IMR-90 (cell line): ENCODE data around the gene SALL4. TPM values are rescaled to one million over a fixed set of nuclear protein-coding genes. Genes with fewer than 3 reads are reported as not detected.
A peak's percentile ranks its signal among the peaks of the same experiment; 100 is the strongest.

ENCODE experiments used
- ATAC-seq: fragments of 200-7000 bp; cut with Tn5 transposase; 2 replicates; pipeline ENCODE4 v1.9.1; 2020; ENCODE audit warnings: low read depth, mild to moderate bottlenecking, moderate library complexity
- BruUV-seq: library from RNA; stranded (reverse); fragments of 400-500 nt; replicated peaks from 2 replicates; lab custom pipeline; 2021; lab: Mats Ljungman, UMichigan
- CTCF ChIA-PET: fragments of 300-600 bp; formaldehyde crosslinking; extraction: SDS; loops from one replicate; lab custom pipeline; 2021; ENCODE audit warnings: antibody characterized with exemption; lab: Yijun Ruan, JAX
- POLR2A ChIA-PET: fragments of 300-600 bp; sonication (Branson Sonifier 250); formaldehyde crosslinking; loops from one replicate; lab custom pipeline; 2022; ENCODE audit warnings: antibody characterized with exemption; ENCODE audit not compliant: unreplicated experiment; lab: Charles Lee
- DNase-seq: peaks from one replicate; pipeline ENCODE4 v3.0.0; 2013
- H2AFZ ChIP-seq: replicated peaks from 2 replicates; pipeline ENCODE3; 2013; ENCODE audit warnings: low read length, mild to moderate bottlenecking; ENCODE audit not compliant: poor library complexity
- H2AK5ac ChIP-seq: 2 replicates; pipeline ENCODE4 v1.6.1; 2013; ENCODE audit warnings: low read depth, low read length, inconsistent platforms
- H2AK9ac ChIP-seq: replicated peaks from 2 replicates; pipeline ENCODE3; 2013; ENCODE audit warnings: mild to moderate bottlenecking, low read depth, low read length, moderate library complexity; ENCODE audit not compliant: poor library complexity
- H2BK120ac ChIP-seq: 2 replicates; pipeline ENCODE4 v1.6.1; 2013; ENCODE audit warnings: low read depth, low read length, inconsistent platforms
- H2BK15ac ChIP-seq: 3 replicates; pipeline ENCODE4 v1.6.1; 2013; ENCODE audit warnings: low read depth, low read length, inconsistent platforms
- H2BK20ac ChIP-seq: 2 replicates; pipeline ENCODE4 v1.6.1; 2013; ENCODE audit warnings: low read depth, mild to moderate bottlenecking, inconsistent platforms, low read length, moderate library complexity
- H2BK5ac ChIP-seq: 2 replicates; pipeline ENCODE4 v1.6.1; 2013; ENCODE audit warnings: mild to moderate bottlenecking, low read depth, low read length, inconsistent platforms; ENCODE audit not compliant: poor library complexity, severe bottlenecking
- H3K14ac ChIP-seq: replicated peaks from 2 replicates; pipeline ENCODE4 v1.6.1; 2013; ENCODE audit warnings: low read depth, low read length, inconsistent platforms
- H3K18ac ChIP-seq: 2 replicates; pipeline ENCODE4 v1.6.1; 2013; ENCODE audit warnings: low read depth, low read length, control low read depth
- H3K23ac ChIP-seq: 2 replicates; pipeline ENCODE4 v1.6.1; 2013; ENCODE audit warnings: low read depth, low read length, inconsistent platforms
- H3K27ac ChIP-seq: 2 replicates; pipeline ENCODE4 v1.5.1; 2013; ENCODE audit warnings: mild to moderate bottlenecking, control low read depth, low read length; ENCODE audit not compliant: insufficient read depth
- H3K27me3 ChIP-seq: 2 replicates; pipeline ENCODE4 v1.6.1; 2013; ENCODE audit warnings: low read length; ENCODE audit not compliant: control insufficient read depth, insufficient read depth
- H3K36me3 ChIP-seq: 2 replicates; pipeline ENCODE4 v1.6.1; 2013; ENCODE audit warnings: low read length, mixed read lengths; ENCODE audit not compliant: control insufficient read depth, insufficient read depth
- H3K4ac ChIP-seq: 2 replicates; pipeline ENCODE4 v1.6.1; 2013; ENCODE audit warnings: low read depth, low read length, inconsistent platforms
- H3K4me1 ChIP-seq: 2 replicates; pipeline ENCODE4 v1.6.1; 2013; ENCODE audit warnings: low read length, mixed read lengths; ENCODE audit not compliant: control insufficient read depth, insufficient read depth
- H3K4me2 ChIP-seq: 2 replicates; pipeline ENCODE4 v1.6.1; 2013; ENCODE audit warnings: low read depth, mild to moderate bottlenecking, control low read depth, low read length, moderate library complexity
- H3K4me3 ChIP-seq: 2 replicates; pipeline ENCODE4 v1.5.1; 2013; ENCODE audit warnings: low read depth, mild to moderate bottlenecking, control low read depth, low read length, moderate library complexity; ENCODE audit not compliant: insufficient read depth
- H3K56ac ChIP-seq: 2 replicates; pipeline ENCODE4 v1.6.1; 2013; ENCODE audit warnings: low read length, inconsistent platforms; ENCODE audit not compliant: insufficient read depth; ENCODE audit errors: extremely low read depth
- H3K79me1 ChIP-seq, 2 experiments: 2 replicates each; pipeline ENCODE4 v1.6.1; 2013; ENCODE audit warnings: low read length in 2 of 2, inconsistent platforms in 1 of 2, low read depth in 1 of 2
- H3K9ac ChIP-seq: 2 replicates; pipeline ENCODE4 v1.6.1; 2013; ENCODE audit warnings: low read depth, low read length, control low read depth
- H3K9me1 ChIP-seq: 2 replicates; pipeline ENCODE4 v1.6.1; 2013; ENCODE audit warnings: low read length, inconsistent platforms; ENCODE audit not compliant: insufficient read depth
- H3K9me3 ChIP-seq: 2 replicates; pipeline ENCODE4 v1.6.1; 2013; ENCODE audit warnings: low read length; ENCODE audit not compliant: control insufficient read depth, insufficient read depth
- H4K20me1 ChIP-seq: 2 replicates; pipeline ENCODE4 v1.6.1; 2013; ENCODE audit warnings: low read length, inconsistent platforms; ENCODE audit not compliant: insufficient read depth
- H4K5ac ChIP-seq: 2 replicates; pipeline ENCODE4 v1.6.1; 2013; ENCODE audit warnings: mild to moderate bottlenecking, low read depth, low read length, control low read depth
- H4K8ac ChIP-seq, 2 experiments: 2 replicates each; pipeline ENCODE4 v1.6.1; 2013; ENCODE audit warnings: low read depth in 2 of 2, low read length in 2 of 2, control low read depth in 1 of 2, inconsistent platforms in 1 of 2
- H4K91ac ChIP-seq: 2 replicates; pipeline ENCODE4 v1.6.1; 2013; ENCODE audit warnings: low read depth, low read length, inconsistent platforms; ENCODE audit not compliant: insufficient read depth
- BHLHE40 ChIP-seq: fragments of 150-350 bp; IDR thresholded peaks from 2 replicates; pipeline ENCODE4 v1.6.1; 2016; ENCODE audit warnings: mild to moderate bottlenecking, low read depth, low read length
- CEBPB ChIP-seq: IDR thresholded peaks from 2 replicates; pipeline ENCODE4 v1.6.1; 2012; ENCODE audit warnings: low read depth, low read length, improper control_type of control experiment
- CHD1 ChIP-seq: IDR thresholded peaks from 2 replicates; pipeline ENCODE4 v1.6.1; 2012; ENCODE audit warnings: low read depth, low read length, improper control_type of control experiment
- ELK1 ChIP-seq: fragments of 150-350 bp; IDR thresholded peaks from 2 replicates; pipeline ENCODE4 v1.6.1; 2016; ENCODE audit warnings: low read depth, mild to moderate bottlenecking, low read length, moderate library complexity, borderline replicate concordance
- MAFK ChIP-seq: IDR thresholded peaks from 2 replicates; pipeline ENCODE4 v1.6.1; 2012; ENCODE audit warnings: low read depth, low read length, improper control_type of control experiment
- MAZ ChIP-seq: IDR thresholded peaks from 2 replicates; pipeline ENCODE4 v1.6.1; 2012; ENCODE audit warnings: low read depth, mild to moderate bottlenecking, low read length, improper control_type of control experiment, moderate library complexity, borderline replicate concordance
- MXI1 ChIP-seq: IDR thresholded peaks from 2 replicates; pipeline ENCODE4 v1.6.1; 2012; ENCODE audit warnings: low read depth, mild to moderate bottlenecking, low read length, moderate library complexity, borderline replicate concordance
- NFE2L2 ChIP-seq: fragments of 150-350 bp; IDR thresholded peaks from 2 replicates; pipeline ENCODE4 v1.6.1; 2016; ENCODE audit warnings: low read depth, mild to moderate bottlenecking, low read length
- POLR2A ChIP-seq: IDR thresholded peaks from 2 replicates; pipeline ENCODE4 v1.6.1; 2012; ENCODE audit warnings: mild to moderate bottlenecking, low read depth, low read length
- RAD21 ChIP-seq: IDR thresholded peaks from 2 replicates; pipeline ENCODE4 v1.6.1; 2012; ENCODE audit warnings: low read length, improper control_type of control experiment
- RCOR1 ChIP-seq: IDR thresholded peaks from 2 replicates; pipeline ENCODE4 v1.6.1; 2012; ENCODE audit warnings: mild to moderate bottlenecking, low read length, improper control_type of control experiment; ENCODE audit not compliant: insufficient replicate concordance
- RFX5 ChIP-seq: IDR thresholded peaks from 2 replicates; pipeline ENCODE4 v1.8.0; 2012; ENCODE audit warnings: low read depth, mild to moderate bottlenecking, low read length, moderate library complexity
- SMC3 ChIP-seq: fragments of 150-350 bp; IDR thresholded peaks from 2 replicates; pipeline ENCODE4 v1.6.1; 2016; ENCODE audit warnings: low read depth, mild to moderate bottlenecking, antibody characterized with exemption, low read length, moderate library complexity
- USF2 ChIP-seq: fragments of 150-350 bp; IDR thresholded peaks from 2 replicates; pipeline ENCODE4 v1.6.1; 2017; ENCODE audit warnings: mild to moderate bottlenecking, antibody characterized with exemption, low read length, low read depth
- WGBS, 2 experiments: methylation state at CpG; one replicate each; pipeline versions ENCODE4 v1.1.5 to v1.1.7; 2013; ENCODE audit warnings: missing lambda C conversion rate in 2 of 2; ENCODE audit not compliant: insufficient read length in 1 of 2; ENCODE audit errors: extremely low coverage in 2 of 2; 5-methylcytosine and 5-hydroxymethylcytosine counted together
- dilution Hi-C: fragments of 300-500 bp; cut with HindIII; formaldehyde crosslinking; loops from one replicate; pipeline ENCODE4 v1.14.3; 2018; ENCODE audit warnings: low sequenced_read_pairs; ENCODE audit not compliant: unreplicated experiment
- in situ Hi-C: fragments of 300-500 bp; cut with MboI; formaldehyde crosslinking; loops from 3 replicates; pipeline ENCODE4 v1.14.3; 2019; ENCODE audit warnings: low sequenced_read_pairs, inconsistent platforms, mixed read lengths
- intact Hi-C: fragments of 100-400 bp; cut with micrococcal nuclease; formaldehyde crosslinking; loops from 2 replicates; pipeline ENCODE4 v1.10.0; 2022
- polyA plus RNA-seq, 3 experiments: library from polyadenylated mRNA; depleted of rRNA; stranded (reverse); fragments of >200 nt; gene quantifications; 2 replicates each; pipeline ENCODE4 v1.2.3, GENCODE V29; 2012; ENCODE audit warnings: low replicate concordance in 1 of 3
- total RNA-seq: library from RNA; depleted of rRNA; stranded (reverse); fragments of >200 nt; gene quantifications from 2 replicates; pipeline ENCODE4 v1.2.3, GENCODE V29; 2012

SALL4 gene
- total and polyA plus RNA-seq, 2 of the 4 experiments (the other 2 are of a cell fraction) = not detected

- H4K8ac ChIP-seq = peak overlapping the region; percentile 13 to 83; a peak in 3 of 4 replicates
- H4K5ac ChIP-seq = peak overlapping the region; percentile 58; the same call in 1 of the 2 replicates
- H2BK120ac ChIP-seq = peak overlapping the region; percentile 94
- peak overlapping the region; percentile 18; the same call in 1 of the 2 replicates for H3K4me2 ChIP-seq
- peaks cover 19% of the 10 kb centered on the region for H3K9me1 ChIP-seq
- peak overlapping the region; percentile 74 for H2AFZ ChIP-seq
- peak overlapping the region; percentile 82 for H3K14ac ChIP-seq
- WGBS, 2 experiments = 31% methylated on average over 7 of the region's 19 CpGs; no CpG with 5 or more reads in 1 of the 2 experiments
- H2AK9ac ChIP-seq = peak overlapping the region; percentile 28
- peak overlapping the region; percentile 91 for H3K4ac ChIP-seq
- peak overlapping the region; percentile 73 for H3K18ac ChIP-seq
- H2BK15ac ChIP-seq = peak overlapping the region; percentile 78; the same call in 2 of the 3 replicates
- peak overlapping the region; percentile 64 for H2BK5ac ChIP-seq
- H4K20me1 ChIP-seq = 0 out of 2 replicates have a peak, but pooled peaks cover 6% of the 10 kb centered on the region
- H2BK20ac ChIP-seq = peak overlapping the region; percentile 92
- H3K4me1 ChIP-seq = peaks cover 13% of the 10 kb centered on the region
- no peaks in the 10 kb centered on the region for H3K27me3 ChIP-seq
- H2AK5ac ChIP-seq = peak overlapping the region; percentile 99
- dilution Hi-C loops (no loop called here), intact Hi-C loops (no loop called here), in situ Hi-C loops (loop anchor here (25.0 kb wide), 1 partner anchor 763 kb away; no protein-coding TSS in a partner anchor)
- CTCF ChIA-PET = interaction anchor here (1.0 to 1.5 kb wide), 2 partner anchors 10 to 50 kb away, joined by 4 read pairs; no protein-coding TSS in a partner anchor
- no peak overlapping the region; the same call in 1 of the 2 replicates for H3K56ac ChIP-seq
- peak overlapping the region; percentile 77 for H3K23ac ChIP-seq
- H4K91ac ChIP-seq = peak overlapping the region; percentile 93
- no peak overlapping the region for H3K4me3 ChIP-seq
- H3K9me3 ChIP-seq = no peaks in the 10 kb centered on the region
- H3K27ac ChIP-seq = peak overlapping the region; percentile 36
- H3K36me3 ChIP-seq = no peaks in the 10 kb centered on the region
- POLR2A ChIA-PET = interaction anchor here (0.6 kb wide), 1 partner anchor 25 kb away, joined by 3 read pairs; no protein-coding TSS in a partner anchor
- no peak overlapping the region for H3K9ac ChIP-seq
- peak; percentile 63 for ATAC-seq
- no TSS peak for BruUV-seq
- H3K79me1 ChIP-seq = peaks cover 14 to 72% of the 10 kb centered on the region in 2 experiments; a peak in 3 of 4 replicates
- peak; percentile 94 for DNase-seq
- TF ChIP-seq CEBPB (no peak), MXI1 (no peak), RCOR1 (no peak), POLR2A (peak; percentile 26; the same call in 1 of the 2 replicates), ELK1 (no peak), SMC3 (no peak), MAFK (no peak; the same call in 1 of the 2 replicates), NFE2L2 (peak; percentile 71), RAD21 (no peak), MAZ (0 out of 2 replicates have a peak, but pooled peaks have one; percentile 57), BHLHE40 (peak; percentile 91), CHD1 (0 out of 2 replicates have a peak, but pooled peaks have one; percentile 25), USF2 (peak; percentile 29; the same call in 1 of the 2 replicates), RFX5 (no peak)
Observed at GRCh38 chr20:51750037-51750769, 52.1 kb downstream of the SALL4 start.
